ENCODE results near the gene PHLDA2.

DNA sequence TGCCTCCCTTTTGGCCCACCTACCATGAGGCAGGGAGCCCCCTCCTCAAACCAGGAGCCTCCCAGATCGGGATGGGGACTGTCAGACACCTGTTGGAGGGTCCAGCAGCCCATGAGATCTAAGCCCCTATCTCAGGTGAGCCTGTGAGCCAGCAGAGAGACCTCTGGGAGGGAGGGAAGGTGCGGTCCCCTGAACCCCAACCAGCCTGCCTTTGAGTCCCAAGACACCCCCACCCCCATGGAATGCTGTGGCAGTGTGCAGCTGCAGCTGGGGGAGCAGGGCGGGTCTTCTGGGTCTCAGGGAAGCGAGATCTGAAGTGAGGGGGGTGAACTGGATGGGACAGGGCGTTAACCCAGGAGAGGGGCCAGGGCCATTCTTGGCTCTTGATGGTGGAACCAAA, 42.3 kb downstream of the PHLDA2 start:
- TF ChIP-seq FOSL2 (IDR thresholded peaks at IDR 0.05; ENCODE audit: borderline replicate concordance, low read depth), result no peak
- TF ChIP-seq, protein P1, sequence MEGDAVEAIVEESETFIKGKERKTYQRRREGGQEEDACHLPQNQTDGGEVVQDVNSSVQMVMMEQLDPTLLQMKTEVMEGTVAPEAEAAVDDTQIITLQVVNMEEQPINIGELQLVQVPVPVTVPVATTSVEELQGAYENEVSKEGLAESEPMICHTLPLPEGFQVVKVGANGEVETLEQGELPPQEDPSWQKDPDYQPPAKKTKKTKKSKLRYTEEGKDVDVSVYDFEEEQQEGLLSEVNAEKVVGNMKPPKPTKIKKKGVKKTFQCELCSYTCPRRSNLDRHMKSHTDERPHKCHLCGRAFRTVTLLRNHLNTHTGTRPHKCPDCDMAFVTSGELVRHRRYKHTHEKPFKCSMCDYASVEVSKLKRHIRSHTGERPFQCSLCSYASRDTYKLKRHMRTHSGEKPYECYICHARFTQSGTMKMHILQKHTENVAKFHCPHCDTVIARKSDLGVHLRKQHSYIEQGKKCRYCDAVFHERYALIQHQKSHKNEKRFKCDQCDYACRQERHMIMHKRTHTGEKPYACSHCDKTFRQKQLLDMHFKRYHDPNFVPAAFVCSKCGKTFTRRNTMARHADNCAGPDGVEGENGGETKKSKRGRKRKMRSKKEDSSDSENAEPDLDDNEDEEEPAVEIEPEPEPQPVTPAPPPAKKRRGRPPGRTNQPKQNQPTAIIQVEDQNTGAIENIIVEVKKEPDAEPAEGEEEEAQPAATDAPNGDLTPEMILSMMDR (IDR thresholded peaks at IDR 0.05), result no peak
- TF ChIP-seq GATA2 (CRISPR knock-in tag; IDR thresholded peaks at IDR 0.05), result no peak
- no peak for TF ChIP-seq POLR2AphosphoS5 (IDR thresholded peaks at IDR 0.05; ENCODE audit: low read depth, low read length)
- no peak for TF ChIP-seq RFX5 (IDR thresholded peaks at IDR 0.05; ENCODE audit: low read length)
- no peak for TF ChIP-seq EP300 (IDR thresholded peaks at IDR 0.05; ENCODE audit: borderline replicate concordance in 1 of 2, low read depth in 1 of 2, low read length in 1 of 2)
